ENCODE results near the gene IREB2. TPM values are rescaled to one million over a fixed set of nuclear protein-coding genes. Genes with fewer than 3 reads are reported as not detected.
"Not testable (repeated sequence)": the region's sequence is repeated elsewhere in the genome, so short reads cannot be mapped to it uniquely, and the experiment has no call there.

The IREB2 gene
- total RNA-seq, 5 donors from 2014 or later (not counting 1 experiment from before 2014, with no cell fraction given) = 58.7 to 71.5 (median 65.1) TPM

GRCh38 chr15:78520035-78520434 lies 82.0 kb downstream of the IREB2 start:
- H3K4me1 ChIP-seq (ENCODE audit: control insufficient read depth in 1 of 2, extremely low read depth in 1 of 2, insufficient read depth in 2 of 2, low read length in 2 of 2); H3K36me3 Mint-ChIP-seq; H3K27ac ChIP-seq (ENCODE audit: low read length); H3K4me1 Mint-ChIP-seq; H3K27ac Mint-ChIP-seq; H3K4me3 ChIP-seq (ENCODE audit: control insufficient read depth in 1 of 2, extremely low read depth in 1 of 2, low read length in 1 of 2); H3K27me3 ChIP-seq (replicated peaks in 1 of 2; ENCODE audit: control insufficient read depth in 2 of 2, extremely low read depth in 1 of 2, insufficient read depth in 2 of 2, low read length in 1 of 2); ATAC-seq (replicated peaks in 1 of 4); H3K9me3 Mint-ChIP-seq; CTCF ChIA-PET; H3K9me3 ChIP-seq; H3K27me3 Mint-ChIP-seq; H3K36me3 ChIP-seq (ENCODE audit: control insufficient read depth in 2 of 2, extremely low read depth in 1 of 2, insufficient read depth in 1 of 2, low read length in 1 of 2); DNase-seq; POLR2A ChIA-PET; H3K4me3 Mint-ChIP-seq: not testable (repeated sequence)
- no CpG with 5 or more reads among the region's 3 CpGs for WGBS (ENCODE audit: insufficient coverage)

GRCh38 chr15:78524230-78524629 lies 86.2 kb downstream of the IREB2 start:
- H3K4me1 Mint-ChIP-seq = no peaks in the 10 kb centered on the region
- no peaks in the 10 kb centered on the region for H3K27me3 Mint-ChIP-seq
- H3K4me1 ChIP-seq (ENCODE audit: control insufficient read depth in 1 of 2, extremely low read depth in 1 of 2, insufficient read depth in 2 of 2, low read length in 2 of 2) = no peaks in the 10 kb centered on the region
- H3K27me3 ChIP-seq (replicated peaks in 1 of 2; ENCODE audit: control insufficient read depth in 2 of 2, extremely low read depth in 1 of 2, insufficient read depth in 2 of 2, low read length in 1 of 2) = no peaks in the 10 kb centered on the region
- no peaks in the 10 kb centered on the region for H3K9me3 ChIP-seq
- no peak overlapping the region for H3K4me3 ChIP-seq (ENCODE audit: control insufficient read depth in 1 of 2, extremely low read depth in 1 of 2, low read length in 1 of 2)
- no peak overlapping the region for H3K27ac Mint-ChIP-seq
- H3K4me3 Mint-ChIP-seq = no peak overlapping the region
- no peak overlapping the region for H3K27ac ChIP-seq (ENCODE audit: low read length)
- no peaks in the 10 kb centered on the region for H3K9me3 Mint-ChIP-seq
- no peaks in the 10 kb centered on the region for H3K36me3 Mint-ChIP-seq
- ChIA-PET CTCF (no interaction called here), POLR2A (no interaction called here)
- no peak for DNase-seq
- 93% methylated on average over 3 of the region's 5 CpGs for whole genome bisulfite sequencing (ENCODE audit: insufficient coverage)
- no peak for ATAC-seq (replicated peaks in 1 of 4)
- no peaks in the 10 kb centered on the region for H3K36me3 ChIP-seq (ENCODE audit: control insufficient read depth in 2 of 2, extremely low read depth in 1 of 2, insufficient read depth in 1 of 2, low read length in 1 of 2)

- no peaks in the 10 kb centered on the region for H3K27me3 Mint-ChIP-seq
- ChIA-PET CTCF (no interaction called here), POLR2A (no interaction called here)
- Histone ChIP-seq H3K4me1 (ENCODE audit: control insufficient read depth in 1 of 2, extremely low read depth in 1 of 2, insufficient read depth in 2 of 2, low read length in 2 of 2) (no peaks in the 10 kb centered on the region), H3K27ac (ENCODE audit: low read length) (no peak overlapping the region), H3K4me3 (ENCODE audit: control insufficient read depth in 1 of 2, extremely low read depth in 1 of 2, low read length in 1 of 2) (no peak overlapping the region), H3K36me3 (ENCODE audit: control insufficient read depth in 2 of 2, extremely low read depth in 1 of 2, insufficient read depth in 1 of 2, low read length in 1 of 2) (no peaks in the 10 kb centered on the region), H3K27me3 (replicated peaks in 1 of 2; ENCODE audit: control insufficient read depth in 2 of 2, extremely low read depth in 1 of 2, insufficient read depth in 2 of 2, low read length in 1 of 2) (no peaks in the 10 kb centered on the region), H3K9me3 (no peaks in the 10 kb centered on the region)
- no CpG with 5 or more reads among the region's 5 CpGs for WGBS (ENCODE audit: insufficient coverage)
- DNase-seq (no peak), ATAC-seq (replicated peaks in 1 of 4) (no peak)
- H3K27ac Mint-ChIP-seq = no peak overlapping the region
- H3K4me3 Mint-ChIP-seq = no peak overlapping the region
- no peaks in the 10 kb centered on the region for H3K4me1 Mint-ChIP-seq
- no peaks in the 10 kb centered on the region for H3K9me3 Mint-ChIP-seq
- H3K36me3 Mint-ChIP-seq = no peaks in the 10 kb centered on the region
These were observed 89.3 kb downstream of the IREB2 start for GRCh38 chr15:78527325-78527724.

GRCh38 chr15:78533331-78533730 lies 95.3 kb downstream of the IREB2 start:
- Mint-ChIP-seq H3K9me3 (no peaks in the 10 kb centered on the region), H3K36me3 (no peaks in the 10 kb centered on the region), H3K27me3 (no peaks in the 10 kb centered on the region), H3K4me1 (no peaks in the 10 kb centered on the region), H3K27ac (no peak overlapping the region), H3K4me3 (no peak overlapping the region)
- H3K36me3 ChIP-seq (ENCODE audit: control insufficient read depth in 2 of 2, extremely low read depth in 1 of 2, insufficient read depth in 1 of 2, low read length in 1 of 2) = no peaks in the 10 kb centered on the region
- ChIA-PET CTCF (no interaction called here), POLR2A (interaction anchor here in 1 of 2 donors (0.7 kb wide), 1 partner anchor 21 kb away, joined by 3 read pairs; no protein-coding TSS in a partner anchor)
- H3K4me1 ChIP-seq (ENCODE audit: control insufficient read depth in 1 of 2, extremely low read depth in 1 of 2, insufficient read depth in 2 of 2, low read length in 2 of 2) = no peaks in the 10 kb centered on the region
- ATAC-seq (replicated peaks in 1 of 4) (no peak), DNase-seq (no peak)
- H3K27me3 ChIP-seq (replicated peaks in 1 of 2; ENCODE audit: control insufficient read depth in 2 of 2, extremely low read depth in 1 of 2, insufficient read depth in 2 of 2, low read length in 1 of 2) = no peaks in the 10 kb centered on the region
- no peak overlapping the region for H3K27ac ChIP-seq (ENCODE audit: low read length)
- H3K9me3 ChIP-seq = no peaks in the 10 kb centered on the region
- no peak overlapping the region for H3K4me3 ChIP-seq (ENCODE audit: control insufficient read depth in 1 of 2, extremely low read depth in 1 of 2, low read length in 1 of 2)
- WGBS (ENCODE audit: insufficient coverage) = no CpG with 5 or more reads among the region's 2 CpGs

GRCh38 chr15:78536134-78536533 lies 98.1 kb downstream of the IREB2 start:
- CTCF ChIA-PET = no interaction called here
- Histone ChIP-seq H3K4me3 (ENCODE audit: control insufficient read depth in 1 of 2, extremely low read depth in 1 of 2, low read length in 1 of 2) (no peak overlapping the region), H3K27ac (ENCODE audit: low read length) (no peak overlapping the region), H3K36me3 (ENCODE audit: control insufficient read depth in 2 of 2, extremely low read depth in 1 of 2, insufficient read depth in 1 of 2, low read length in 1 of 2) (no peaks in the 10 kb centered on the region), H3K4me1 (ENCODE audit: control insufficient read depth in 1 of 2, extremely low read depth in 1 of 2, insufficient read depth in 2 of 2, low read length in 2 of 2) (peaks cover 2 to 10% of the 10 kb centered on the region in 2 experiments), H3K27me3 (replicated peaks in 1 of 2; ENCODE audit: control insufficient read depth in 2 of 2, extremely low read depth in 1 of 2, insufficient read depth in 2 of 2, low read length in 1 of 2) (no peaks in the 10 kb centered on the region), H3K9me3 (no peaks in the 10 kb centered on the region)
- DNase-seq (no peak), ATAC-seq (replicated peaks in 1 of 4) (no peak)
- Mint-ChIP-seq H3K36me3 (no peaks in the 10 kb centered on the region), H3K4me1 (peaks cover 4 to 9% (median 6%) of the 10 kb centered on the region in 3 donors), H3K27ac (no peak overlapping the region), H3K4me3 (no peak overlapping the region), H3K27me3 (no peaks in the 10 kb centered on the region), H3K9me3 (no peaks in the 10 kb centered on the region)
- POLR2A ChIA-PET = interaction anchor here in 1 of 2 donors (1.0 kb wide), 1 partner anchor 10 kb away, joined by 3 read pairs; no protein-coding TSS in a partner anchor
- WGBS (ENCODE audit: insufficient coverage) = no CpG with 5 or more reads among the region's 1 CpG

GRCh38 chr15:78537266-78537905 lies 99.4 kb downstream of the IREB2 start:
- no peak overlapping the region for H3K4me3 Mint-ChIP-seq

More at GRCh38 chr15:78537266-78537905, 99.4 kb downstream of the IREB2 start:
- ATAC-seq (replicated peaks in 1 of 4) = no peak
- Histone ChIP-seq H3K4me3 (ENCODE audit: control insufficient read depth in 1 of 2, extremely low read depth in 1 of 2, low read length in 1 of 2) (no peak overlapping the region), H3K27me3 (replicated peaks in 1 of 2; ENCODE audit: control insufficient read depth in 2 of 2, extremely low read depth in 1 of 2, insufficient read depth in 2 of 2, low read length in 1 of 2) (no peaks in the 10 kb centered on the region), H3K4me1 (ENCODE audit: control insufficient read depth in 1 of 2, extremely low read depth in 1 of 2, insufficient read depth in 2 of 2, low read length in 2 of 2) (peaks cover 13 to 14% of the 10 kb centered on the region in 2 experiments), H3K9me3 (no peaks in the 10 kb centered on the region), H3K27ac (ENCODE audit: low read length) (no peak overlapping the region), H3K36me3 (ENCODE audit: control insufficient read depth in 2 of 2, extremely low read depth in 1 of 2, insufficient read depth in 1 of 2, low read length in 1 of 2) (peaks cover 0 to 2% of the 10 kb centered on the region in 2 donors)
- ChIA-PET CTCF (no interaction called here), POLR2A (no interaction called here)
- H3K27ac Mint-ChIP-seq = no peak overlapping the region
- H3K36me3 Mint-ChIP-seq = peaks cover 3% of the 10 kb centered on the region
- H3K4me1 Mint-ChIP-seq = peaks cover 14 to 20% (median 18%) of the 10 kb centered on the region in 3 donors
- no peaks in the 10 kb centered on the region for H3K27me3 Mint-ChIP-seq
- DNase-seq = no peak
- 100% methylated on average over 1 of the region's 5 CpGs for WGBS (ENCODE audit: insufficient coverage)
- H3K9me3 Mint-ChIP-seq = no peaks in the 10 kb centered on the region

All from T-cell (primary cell).